Smooth muscle cell (in vitro differentiated cells): ENCODE measurements around the gene EGFR. TPM values are rescaled to one million over a fixed set of nuclear protein-coding genes. Genes with fewer than 3 reads are reported as not detected.

ENCODE experiments used
- DNase-seq: peaks from one replicate; lab custom pipeline; 2025; ENCODE audit not compliant: unreplicated experiment; lab: John Stamatoyannopoulos, UW
- H2AFZ ChIP-seq: fragments of 200-600 bp; sonication (generic); 2 replicates; pipeline ENCODE4 v1.6.0; 2016; ENCODE audit warnings: antibody characterized with exemption, low read depth, mild to moderate bottlenecking
- H3F3A ChIP-seq: fragments of 200-600 bp; sonication (generic); 2 replicates; pipeline ENCODE4 v1.6.0; 2017; ENCODE audit warnings: antibody characterized with exemption, low read depth
- H3K27ac ChIP-seq: fragments of 200-600 bp; sonication (generic); 2 replicates; pipeline ENCODE4 v1.5.1; 2016; ENCODE audit warnings: low read depth, mild to moderate bottlenecking
- H3K27me3 ChIP-seq: fragments of 200-600 bp; sonication (generic); 2 replicates; pipeline ENCODE4 v1.6.1; 2016; ENCODE audit warnings: low read depth, mild to moderate bottlenecking
- H3K36me3 ChIP-seq: fragments of 200-600 bp; sonication (generic); 2 replicates; pipeline ENCODE4 v1.5.1; 2016; ENCODE audit warnings: low read depth
- H3K4me1 ChIP-seq: fragments of 200-600 bp; sonication (generic); 2 replicates; pipeline ENCODE4 v1.5.1; 2016; ENCODE audit warnings: low read depth
- H3K4me2 ChIP-seq: fragments of 200-600 bp; sonication (generic); 2 replicates; pipeline ENCODE4 v1.6.0; 2016; ENCODE audit warnings: mild to moderate bottlenecking
- H3K4me3 ChIP-seq: fragments of 200-600 bp; sonication (generic); 2 replicates; pipeline ENCODE4 v1.5.1; 2016; ENCODE audit warnings: mild to moderate bottlenecking
- H3K79me2 ChIP-seq: fragments of 200-600 bp; sonication (generic); 2 replicates; pipeline ENCODE4 v1.6.0; 2016; ENCODE audit warnings: low read depth, mild to moderate bottlenecking
- H3K9ac ChIP-seq: fragments of 200-600 bp; sonication (generic); 2 replicates; pipeline ENCODE4 v1.6.0; 2016; ENCODE audit warnings: low read depth
- H3K9me3 ChIP-seq: fragments of 200-600 bp; sonication (generic); replicated peaks from 2 replicates; pipeline ENCODE4 v1.5.1; 2016; ENCODE audit warnings: low read depth
- H4K20me1 ChIP-seq: fragments of 200-600 bp; sonication (generic); 2 replicates; pipeline ENCODE4 v1.6.0; 2016; ENCODE audit warnings: low read depth
- WGBS: methylation state at CpG from one replicate; pipeline ENCODE4 v1.1.7; 2016; ENCODE audit warnings: low lambda C conversion rate; 5-methylcytosine and 5-hydroxymethylcytosine counted together
- polyA plus RNA-seq: library from polyadenylated mRNA; unstranded; fragments of >200 nt; fragmentation: Nextera tagmentation; extraction: Ambion mirVana; gene quantifications from 2 replicates; pipeline ENCODE4 v1.2.1, GENCODE V29; 2016
- total RNA-seq: library from RNA; depleted of rRNA; stranded (reverse); fragments of >200 nt; gene quantifications from 2 replicates; pipeline ENCODE4 v1.2.3, GENCODE V29; 2014
- TF ChIP-seq, protein P1 (sequence below): fragments of 200-600 bp; sonication (generic); IDR thresholded peaks from 2 replicates; pipeline ENCODE4 v1.5.1; 2017; ENCODE audit warnings: borderline replicate concordance, mild to moderate bottlenecking, antibody characterized with exemption; ENCODE audit not compliant: insufficient read depth, poor library complexity, severe bottlenecking

The EGFR gene
- total and polyA plus RNA-seq, 2 experiments from 2014 or later = 9.0 to 31.1 TPM

DNA sequence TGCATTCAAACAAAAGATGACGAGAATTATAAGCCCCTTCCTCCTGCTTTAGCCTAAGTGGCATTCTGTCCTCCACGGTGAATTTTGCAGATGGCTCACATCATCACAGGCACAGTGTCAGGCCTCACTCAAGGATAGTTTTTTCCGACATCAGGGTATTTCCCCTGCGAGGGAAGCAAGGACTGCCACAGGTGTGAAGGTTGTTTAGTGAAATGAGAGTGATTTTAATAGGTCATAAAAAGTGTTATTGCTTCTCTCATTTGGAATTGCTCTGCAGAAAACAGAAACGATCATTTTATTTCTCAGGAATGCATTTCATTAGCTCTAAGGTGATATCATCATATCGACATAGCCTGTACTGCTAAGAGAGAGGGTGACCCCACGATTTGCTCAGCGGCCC lies 217.7 kb downstream of the EGFR start:
- Histone ChIP-seq H3K9ac (no peak overlapping the region), H4K20me1 (no peaks in the 10 kb centered on the region), H3K27ac (no peak overlapping the region), H3K27me3 (no peaks in the 10 kb centered on the region), H3K36me3 (no peaks in the 10 kb centered on the region), H2AFZ (no peak overlapping the region), H3K9me3 (no peaks in the 10 kb centered on the region), H3K79me2 (no peaks in the 10 kb centered on the region), H3K4me1 (no peaks in the 10 kb centered on the region), H3K4me3 (no peak overlapping the region), H3K4me2 (no peak overlapping the region), H3F3A (no peaks in the 10 kb centered on the region)
- TF ChIP-seq, protein P1, sequence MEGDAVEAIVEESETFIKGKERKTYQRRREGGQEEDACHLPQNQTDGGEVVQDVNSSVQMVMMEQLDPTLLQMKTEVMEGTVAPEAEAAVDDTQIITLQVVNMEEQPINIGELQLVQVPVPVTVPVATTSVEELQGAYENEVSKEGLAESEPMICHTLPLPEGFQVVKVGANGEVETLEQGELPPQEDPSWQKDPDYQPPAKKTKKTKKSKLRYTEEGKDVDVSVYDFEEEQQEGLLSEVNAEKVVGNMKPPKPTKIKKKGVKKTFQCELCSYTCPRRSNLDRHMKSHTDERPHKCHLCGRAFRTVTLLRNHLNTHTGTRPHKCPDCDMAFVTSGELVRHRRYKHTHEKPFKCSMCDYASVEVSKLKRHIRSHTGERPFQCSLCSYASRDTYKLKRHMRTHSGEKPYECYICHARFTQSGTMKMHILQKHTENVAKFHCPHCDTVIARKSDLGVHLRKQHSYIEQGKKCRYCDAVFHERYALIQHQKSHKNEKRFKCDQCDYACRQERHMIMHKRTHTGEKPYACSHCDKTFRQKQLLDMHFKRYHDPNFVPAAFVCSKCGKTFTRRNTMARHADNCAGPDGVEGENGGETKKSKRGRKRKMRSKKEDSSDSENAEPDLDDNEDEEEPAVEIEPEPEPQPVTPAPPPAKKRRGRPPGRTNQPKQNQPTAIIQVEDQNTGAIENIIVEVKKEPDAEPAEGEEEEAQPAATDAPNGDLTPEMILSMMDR = no peak
- no peak for DNase-seq
- WGBS = 91% methylated on average over 8 of the region's 8 CpGs

DNA sequence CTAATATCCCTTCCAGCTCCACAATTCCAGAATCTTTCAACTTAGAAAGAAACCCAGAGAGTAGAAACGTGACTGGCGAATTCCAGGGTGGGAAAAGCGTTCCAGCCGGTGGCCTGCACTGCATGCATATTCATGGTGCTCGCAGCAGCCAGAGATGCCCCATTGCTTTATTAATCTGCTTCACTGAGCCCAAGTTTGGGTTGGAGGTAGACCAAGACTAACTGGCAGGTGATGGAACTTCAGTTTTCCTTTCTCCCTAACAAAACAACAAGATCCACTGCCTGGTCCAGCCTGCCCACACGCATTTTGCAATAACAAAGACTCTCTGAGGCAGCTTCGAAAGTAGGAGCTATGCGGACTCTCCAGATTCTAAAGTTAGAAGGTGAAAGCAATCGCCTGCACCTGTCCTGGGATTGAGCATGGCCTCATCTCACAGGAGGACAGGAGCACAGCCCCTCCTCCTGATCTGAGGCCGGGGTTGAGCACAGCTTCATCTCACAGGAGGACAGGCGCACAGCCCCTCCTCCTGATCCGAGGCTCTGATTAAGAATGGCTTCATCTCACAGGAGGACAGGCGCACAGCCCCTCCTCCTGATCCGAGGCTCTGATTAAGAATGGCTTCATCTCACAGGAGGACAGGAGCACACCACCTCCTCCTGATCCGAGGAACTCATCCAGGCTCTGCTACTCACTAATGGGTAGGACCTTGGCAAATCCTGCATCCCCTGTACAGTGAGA lies 218.5 kb downstream of the EGFR start:
- Histone ChIP-seq H3K79me2 (no peaks in the 10 kb centered on the region), H3K9ac (no peak overlapping the region), H2AFZ (no peak overlapping the region), H3K4me2 (no peak overlapping the region), H4K20me1 (no peaks in the 10 kb centered on the region), H3F3A (no peaks in the 10 kb centered on the region), H3K4me1 (no peaks in the 10 kb centered on the region), H3K4me3 (no peak overlapping the region), H3K27me3 (no peaks in the 10 kb centered on the region), H3K9me3 (no peaks in the 10 kb centered on the region), H3K36me3 (no peaks in the 10 kb centered on the region), H3K27ac (no peak overlapping the region)
- 87% methylated on average over 15 of the region's 15 CpGs for WGBS
- no peak for DNase-seq
- TF ChIP-seq, protein P1 = no peak

DNA sequence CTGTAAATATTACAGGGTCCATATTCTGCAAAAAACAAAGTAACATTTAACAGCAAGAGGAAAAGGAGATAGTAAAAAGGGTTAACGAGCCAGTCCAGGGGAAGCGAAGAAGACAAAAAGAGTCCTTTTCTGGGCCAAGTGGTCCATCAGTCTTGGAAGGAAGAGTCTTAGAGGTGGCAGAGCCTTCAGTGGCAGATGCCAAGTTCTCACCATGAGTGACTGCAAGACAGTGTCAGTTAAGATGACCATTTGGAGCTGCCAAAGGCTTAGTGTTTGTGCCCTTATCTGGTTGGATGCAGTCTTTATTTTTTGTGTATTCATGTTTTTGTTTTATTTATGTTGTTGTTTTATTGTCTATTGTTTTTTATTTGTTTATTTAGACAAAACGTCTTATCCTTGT lies 220.6 kb downstream of the EGFR start:
- Histone ChIP-seq H2AFZ (no peak overlapping the region), H3K4me2 (no peak overlapping the region), H3K27ac (no peak overlapping the region), H3K9ac (no peak overlapping the region), H3F3A (no peaks in the 10 kb centered on the region), H3K27me3 (no peaks in the 10 kb centered on the region), H3K36me3 (no peaks in the 10 kb centered on the region), H3K4me3 (no peak overlapping the region), H3K9me3 (no peaks in the 10 kb centered on the region), H3K4me1 (no peaks in the 10 kb centered on the region), H3K79me2 (no peaks in the 10 kb centered on the region), H4K20me1 (no peaks in the 10 kb centered on the region)
- TF ChIP-seq, protein P1 = no peak
- WGBS = 84% methylated on average over 3 of the region's 3 CpGs
- DNase-seq = no peak
